ENCODE measurements around the gene CLN3. TPM values are rescaled to one million over a fixed set of nuclear protein-coding genes. Genes with fewer than 3 reads are reported as not detected.

The CLN3 gene
- total RNA-seq, 1 donor, result 18.4 TPM

- H3K4me3 ChIP-seq (ENCODE audit: low read depth, low read length), result no peak overlapping the region
- DNase-seq (ENCODE audit: low read depth), result no peak
- no peak for TF ChIP-seq CTCF (IDR thresholded peaks at IDR 0.05; ENCODE audit: insufficient read depth, low read length)
Observed at GRCh38 chr16:28526201-28527099, 34.6 kb upstream of the CLN3 start.

- DNase-seq (ENCODE audit: low read depth), result no peak
- H3K4me3 ChIP-seq (ENCODE audit: low read depth, low read length), result no peak overlapping the region
- no peak for TF ChIP-seq CTCF (IDR thresholded peaks at IDR 0.05; ENCODE audit: insufficient read depth, low read length)
Observed at GRCh38 chr16:28524681-28525171, 32.9 kb upstream of the CLN3 start.

- no peak overlapping the region for H3K4me3 ChIP-seq (ENCODE audit: low read depth, low read length)
- no peak for TF ChIP-seq CTCF (IDR thresholded peaks at IDR 0.05; ENCODE audit: insufficient read depth, low read length)
- no peak for DNase-seq (ENCODE audit: low read depth)
Observed at GRCh38 chr16:28522792-28523191, 30.9 kb upstream of the CLN3 start.

- no peak for DNase-seq (ENCODE audit: low read depth)
- H3K4me3 ChIP-seq (ENCODE audit: low read depth, low read length), result no peak overlapping the region
- no peak for TF ChIP-seq CTCF (IDR thresholded peaks at IDR 0.05; ENCODE audit: insufficient read depth, low read length)
Observed at GRCh38 chr16:28521436-28521835, 29.6 kb upstream of the CLN3 start.

- DNase-seq (ENCODE audit: low read depth), result no peak
- no peak overlapping the region for H3K4me3 ChIP-seq (ENCODE audit: low read depth, low read length)
- TF ChIP-seq CTCF (IDR thresholded peaks at IDR 0.05; ENCODE audit: insufficient read depth, low read length), result no peak
Observed at GRCh38 chr16:28520672-28521071, 28.8 kb upstream of the CLN3 start.

GRCh38 chr16:28514246-28514645, 22.4 kb upstream of the CLN3 start:
- H3K4me3 ChIP-seq (ENCODE audit: low read depth, low read length), result no peak overlapping the region
- no peak for DNase-seq (ENCODE audit: low read depth)
- TF ChIP-seq CTCF (IDR thresholded peaks at IDR 0.05; ENCODE audit: insufficient read depth, low read length), result no peak

All from fibroblast of the aortic adventitia (primary cell).